ENCODE measurements around the gene ARFIP1.

ARFIP1 gene

DNA sequence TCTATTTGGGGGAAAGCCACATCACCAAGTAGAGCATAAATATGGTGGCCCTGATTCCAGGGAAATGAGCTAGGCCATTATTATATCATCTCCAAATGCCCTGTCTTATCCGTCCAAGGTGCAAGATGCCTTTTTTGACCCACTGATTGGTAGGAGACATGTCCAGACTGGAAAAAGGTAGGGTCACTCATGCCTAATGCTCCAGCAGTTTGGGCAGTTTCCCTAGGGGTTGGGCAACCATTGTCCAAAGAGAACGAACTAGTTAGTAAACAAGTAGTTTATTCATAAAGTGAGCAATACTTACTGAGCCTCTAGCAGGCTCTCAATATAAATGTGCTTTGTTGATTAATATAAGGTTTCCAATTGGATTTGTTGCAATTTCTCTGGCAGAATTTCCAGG, 162.6 kb downstream of the ARFIP1 start:
- FAIRE-seq, result no peak

DNA sequence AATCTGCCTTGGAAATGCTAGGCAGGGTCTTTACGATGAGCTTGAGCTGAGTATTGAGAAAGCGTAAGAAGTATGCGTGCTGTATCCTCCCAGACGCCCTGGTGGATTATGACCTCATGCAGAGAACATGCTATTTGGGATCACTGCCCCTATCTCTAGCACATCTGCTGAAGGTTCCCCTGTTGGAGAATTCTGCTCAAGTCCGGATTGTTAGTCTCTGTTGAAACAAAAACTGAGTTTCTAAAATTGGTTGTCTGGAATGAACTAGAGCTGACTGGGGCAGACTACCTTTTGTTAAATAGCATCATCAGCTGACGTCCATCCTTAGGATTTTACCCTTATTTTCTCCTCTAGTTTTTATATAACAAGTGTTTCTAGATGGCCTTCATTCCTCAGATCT, 163.9 kb downstream of the ARFIP1 start:
- no peak for FAIRE-seq

DNA sequence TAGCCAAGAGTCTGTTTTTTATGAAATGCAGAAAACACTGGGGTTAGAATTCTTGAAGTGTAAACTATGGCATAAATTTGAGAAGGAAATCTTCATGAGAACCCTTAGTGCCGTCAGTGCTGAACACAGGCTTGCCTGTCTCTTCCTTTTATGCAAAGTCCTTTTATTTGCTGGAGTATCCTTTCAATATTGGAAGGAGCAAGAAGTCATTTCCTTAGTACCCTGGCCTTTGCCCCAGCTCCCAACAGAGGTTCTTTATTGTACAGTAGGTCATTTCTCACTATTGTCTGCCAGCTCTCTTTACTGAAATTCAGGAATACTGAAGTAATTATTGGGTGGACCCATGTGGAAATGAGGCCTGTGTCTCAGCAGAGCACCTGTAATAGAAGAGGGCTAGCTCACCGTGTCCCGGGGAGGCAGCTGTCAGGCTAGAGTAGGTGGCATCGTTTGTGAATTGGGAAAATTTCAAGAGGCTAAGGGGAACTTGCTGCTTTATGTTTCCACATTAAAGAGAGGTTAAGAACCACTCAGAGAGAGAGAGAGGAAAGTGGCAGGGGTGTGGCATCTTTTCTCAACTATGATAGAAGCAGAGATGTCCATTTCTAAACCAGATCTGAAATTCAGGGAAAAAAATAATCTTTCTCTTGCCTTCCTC, 165.0 kb downstream of the ARFIP1 start:
- FAIRE-seq, result no peak

DNA sequence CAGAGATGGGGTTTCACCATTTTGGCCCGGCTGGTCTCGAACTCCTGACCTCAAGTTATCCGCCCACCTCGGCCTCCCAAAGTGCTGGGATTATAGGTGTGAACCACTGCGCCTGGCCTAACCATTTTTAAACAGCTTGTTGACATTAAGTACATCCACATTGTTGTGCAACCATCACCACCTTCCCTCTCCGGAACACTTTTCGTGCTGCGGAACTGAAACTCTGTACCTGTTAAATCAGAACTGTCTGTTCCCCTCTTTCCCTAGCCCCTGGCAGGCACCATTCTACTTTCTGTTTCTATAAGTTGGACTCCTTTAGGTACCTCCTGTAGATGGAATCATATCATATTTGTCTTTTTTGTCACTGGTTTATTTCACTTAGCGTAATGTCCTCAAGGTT, 165.9 kb downstream of the ARFIP1 start:
- FAIRE-seq, result no peak

DNA sequence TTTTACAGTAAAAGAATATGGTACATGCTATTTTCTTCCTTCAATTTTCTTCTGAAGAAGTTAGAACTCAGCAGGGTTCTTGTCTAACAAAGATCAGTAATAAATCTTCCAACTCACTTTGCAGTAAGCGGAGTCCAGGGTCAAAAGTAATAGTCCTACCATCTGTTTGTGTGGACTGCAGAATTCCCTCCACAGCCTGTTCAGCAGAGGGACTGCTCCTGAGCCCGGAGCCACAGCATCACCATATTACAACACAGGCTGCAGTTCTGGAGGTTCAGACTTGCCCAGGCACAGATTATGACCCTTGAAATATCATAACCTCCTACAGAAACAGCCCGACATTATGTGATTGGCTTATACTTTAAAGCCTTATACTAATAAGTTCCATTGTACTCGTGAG, 166.7 kb downstream of the ARFIP1 start:
- no peak for FAIRE-seq

DNA sequence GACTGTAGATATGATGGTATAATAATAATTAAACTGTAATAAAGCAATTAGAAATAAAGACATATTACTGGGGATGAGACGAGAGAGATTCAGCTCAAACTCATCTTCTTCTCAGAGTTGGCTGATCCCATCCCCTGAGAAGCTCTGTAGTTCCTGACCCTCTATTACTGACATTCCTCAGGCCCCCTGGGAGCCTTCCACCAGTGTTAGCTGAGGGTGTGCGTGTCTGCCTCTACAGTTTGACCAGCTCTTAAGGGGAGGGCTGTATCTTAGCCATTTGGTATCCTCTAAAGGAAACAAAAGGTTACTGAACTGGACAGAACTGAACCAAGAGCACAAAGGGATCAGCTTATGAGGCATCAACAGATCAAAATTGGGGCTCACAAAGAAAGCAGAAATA, 167.6 kb downstream of the ARFIP1 start:
- no peak for FAIRE-seq

DNA sequence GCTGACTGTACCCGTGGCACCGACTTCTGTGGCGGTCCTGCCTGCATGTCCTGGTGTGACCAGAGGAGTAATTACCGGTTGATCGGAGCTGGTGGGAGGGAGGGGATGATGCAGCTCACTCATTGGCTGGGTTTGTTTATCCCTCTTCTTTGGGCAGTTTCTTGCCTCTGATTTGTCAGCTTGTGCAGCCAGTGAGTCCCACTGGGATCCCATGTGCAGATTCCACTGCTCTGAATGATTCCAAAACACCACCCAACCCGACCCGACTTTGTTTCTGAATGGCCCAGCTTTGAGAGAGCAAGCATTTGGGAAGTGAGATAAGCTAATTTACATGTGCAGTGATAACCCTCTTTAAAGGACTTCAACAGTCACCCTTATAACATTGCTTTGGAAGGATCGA, 170.2 kb downstream of the ARFIP1 start:
- no peak for FAIRE-seq

DNA sequence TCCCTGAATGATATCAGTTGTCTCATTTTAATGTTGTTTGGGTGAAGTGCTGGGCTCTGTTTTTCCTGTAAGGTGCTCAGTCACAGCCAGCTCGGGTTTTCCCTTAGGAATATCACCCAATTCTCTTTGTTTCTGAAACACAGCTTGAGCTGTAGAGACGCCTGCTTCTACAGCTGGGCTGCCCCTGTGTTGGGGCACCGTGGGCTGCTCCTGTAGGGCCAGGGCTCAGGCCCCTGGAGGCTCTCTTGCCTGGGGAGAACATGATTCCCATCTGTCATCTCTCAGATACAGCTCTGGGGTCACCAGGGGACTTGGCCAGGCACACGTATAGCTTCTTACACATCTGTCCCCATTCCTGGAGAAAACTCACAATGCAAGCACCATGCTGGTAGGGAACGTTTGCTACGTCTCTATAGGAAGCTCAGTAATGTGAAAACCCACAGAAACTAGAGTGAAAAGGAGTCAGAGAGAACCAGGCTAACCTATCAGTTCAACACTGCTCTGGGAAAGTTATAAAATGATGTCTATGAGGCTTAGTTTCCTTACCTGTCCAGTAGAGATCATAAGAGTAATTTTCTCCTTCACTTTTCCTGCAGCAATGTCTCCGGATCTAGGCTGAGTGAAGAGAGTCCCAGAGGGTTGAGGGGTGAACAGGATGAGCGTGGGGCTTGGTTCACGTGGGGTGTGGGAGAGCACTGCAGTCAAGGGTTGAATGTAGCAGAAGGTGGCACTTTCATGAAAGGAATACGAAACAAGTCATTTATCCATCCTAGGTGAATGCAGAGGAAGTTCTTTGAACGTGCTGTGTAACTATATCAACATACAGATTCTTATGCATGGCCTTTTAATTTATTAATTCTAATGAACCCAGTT, 170.9 kb downstream of the ARFIP1 start:
- FAIRE-seq, result no peak

DNA sequence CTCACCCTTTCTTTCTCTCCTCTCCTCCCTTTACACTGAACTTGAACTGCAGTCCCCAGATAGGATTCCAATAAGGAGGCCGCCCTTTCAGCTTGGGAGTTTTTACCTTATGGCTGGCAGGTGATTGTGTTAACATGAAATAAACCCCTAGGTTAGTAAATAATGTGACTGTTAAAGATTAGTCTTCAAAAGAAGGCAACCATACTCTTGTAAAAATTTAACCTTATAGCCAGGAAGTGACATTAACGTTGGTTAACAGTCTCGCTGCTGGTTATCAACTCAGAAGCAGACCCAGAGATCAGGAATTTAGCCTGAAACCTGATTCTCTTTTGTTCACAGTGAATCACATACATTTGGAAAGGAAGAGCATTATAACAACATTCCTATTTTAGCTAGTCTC, 171.6 kb downstream of the ARFIP1 start:
- FAIRE-seq, result no peak

DNA sequence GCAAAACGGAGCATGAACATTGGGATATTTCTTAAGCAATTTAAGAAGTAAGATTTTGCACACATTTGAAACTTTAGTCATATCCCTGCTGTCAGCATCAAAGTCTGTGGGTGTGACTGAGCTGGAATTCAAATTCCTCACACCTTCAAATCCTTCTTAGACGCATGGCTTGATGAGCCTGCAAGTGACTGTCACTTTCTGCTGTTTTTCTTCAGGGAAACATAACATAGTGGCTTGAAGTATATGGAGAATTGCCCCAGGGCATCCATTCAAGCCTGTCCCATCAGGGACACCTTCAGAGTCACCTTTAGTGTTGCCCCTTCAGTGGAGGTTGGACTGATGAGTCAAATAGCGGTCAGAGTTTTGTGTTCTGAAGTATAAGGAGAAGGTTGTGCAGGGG, 173.8 kb downstream of the ARFIP1 start:
- no peak for FAIRE-seq

DNA sequence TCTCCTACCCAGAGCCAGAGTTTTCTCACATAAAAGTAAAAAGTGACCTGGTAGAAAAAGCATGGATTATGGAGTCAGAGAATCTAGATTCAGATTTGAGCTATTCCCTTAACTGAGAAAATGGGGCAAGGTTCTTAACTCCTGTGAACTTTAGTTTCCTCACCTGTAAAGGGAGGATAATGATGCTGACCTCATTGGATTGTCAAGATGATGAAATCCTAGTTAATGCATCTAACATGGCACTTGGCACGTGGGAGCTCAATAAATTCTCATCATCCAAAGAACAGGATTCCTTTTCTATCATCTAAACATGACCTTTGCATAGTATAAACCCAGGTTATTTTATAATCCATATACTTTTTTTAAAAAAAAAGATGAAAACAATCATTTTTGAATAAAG, 175.0 kb downstream of the ARFIP1 start:
- no peak for FAIRE-seq

DNA sequence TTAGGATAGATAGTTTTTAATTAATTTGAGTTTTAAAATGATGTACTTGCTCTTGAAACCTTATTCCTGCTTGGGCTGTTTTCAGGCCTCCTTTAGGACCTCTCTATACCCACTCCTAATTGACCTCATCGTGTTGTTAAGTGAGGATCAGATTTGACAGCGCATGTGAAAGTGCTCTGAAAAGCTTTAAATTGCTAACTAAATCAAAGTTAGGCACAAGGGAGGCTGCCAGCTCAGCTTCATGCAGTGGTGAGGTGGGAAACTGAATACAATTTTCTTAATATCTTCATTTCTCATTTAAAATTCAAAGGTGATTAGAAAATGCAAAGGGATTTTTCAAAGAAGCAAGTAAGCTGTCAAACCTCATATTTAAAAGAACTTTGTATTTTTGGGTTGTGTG, 176.4 kb downstream of the ARFIP1 start:
- no peak for FAIRE-seq

DNA sequence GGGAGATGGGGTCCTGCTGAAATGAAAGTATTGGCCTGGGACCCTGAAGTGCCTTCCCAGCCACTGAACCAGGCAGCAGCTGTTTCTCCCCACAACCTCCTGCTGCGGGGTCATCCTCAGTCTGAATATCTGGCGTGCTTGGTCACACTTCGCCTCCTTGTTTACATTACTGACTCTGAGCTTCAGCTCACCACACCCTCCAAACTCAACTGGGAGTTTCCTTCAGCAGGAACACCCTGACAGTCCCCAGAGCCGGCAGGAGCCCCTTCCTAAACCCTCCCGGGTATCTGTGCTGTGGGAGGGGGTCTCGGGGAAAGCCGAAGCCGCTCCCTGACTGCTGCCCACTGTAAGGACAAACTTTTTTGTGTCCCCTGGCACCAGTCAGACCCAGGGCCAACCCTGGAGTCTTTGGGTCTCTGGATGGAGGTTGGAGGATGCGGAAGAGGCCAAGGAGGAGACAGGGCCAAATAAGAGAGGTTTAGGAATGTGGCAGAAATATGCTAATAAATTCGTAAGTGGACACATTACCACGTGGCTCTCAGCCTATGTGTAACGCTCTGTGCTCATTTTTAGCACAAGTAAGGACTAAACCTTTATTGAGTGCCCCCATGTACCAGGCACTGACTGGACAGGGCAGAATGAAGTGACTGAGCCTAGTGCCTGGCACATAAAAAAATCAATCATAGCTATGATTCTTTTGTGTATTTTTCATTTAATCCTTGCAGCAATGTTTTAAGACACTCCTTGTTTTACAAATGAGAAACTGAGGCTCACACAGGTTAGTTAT, 177.1 kb downstream of the ARFIP1 start:
- FAIRE-seq, result no peak

DNA sequence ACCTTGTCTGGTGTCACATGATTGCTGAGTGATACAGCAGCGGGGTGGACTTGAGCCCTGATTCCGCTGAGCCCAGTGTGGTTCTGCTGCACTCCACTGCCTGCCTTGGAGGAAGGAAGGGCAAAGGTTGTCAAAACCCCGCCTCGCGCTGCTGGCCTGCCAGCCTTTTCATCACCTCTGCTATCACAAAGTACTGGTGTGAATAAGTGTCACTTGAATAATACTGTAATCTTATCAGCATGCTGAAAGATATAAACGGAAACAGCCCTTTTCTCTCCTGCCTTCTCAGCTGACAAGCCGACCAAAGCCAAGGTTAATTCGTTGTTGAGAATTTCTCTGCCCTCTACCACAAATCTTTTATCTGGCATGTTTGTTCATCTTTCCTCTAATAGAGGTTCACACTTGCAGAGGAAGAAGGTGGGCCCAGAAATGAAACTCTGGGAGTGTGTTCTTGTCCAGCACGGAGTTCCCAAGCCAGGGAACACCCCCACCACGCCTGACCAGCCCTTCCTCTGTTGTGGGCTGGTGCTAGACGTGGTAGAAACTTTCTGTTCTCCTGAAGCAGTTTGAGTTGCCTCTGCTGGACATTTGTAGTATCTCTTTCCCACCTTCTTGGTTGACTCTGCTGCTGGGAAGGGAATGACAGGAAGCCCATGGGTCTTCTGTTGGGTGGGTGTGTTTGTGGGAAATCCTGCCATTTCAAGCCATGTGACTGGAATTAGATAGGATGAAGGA, 177.8 kb downstream of the ARFIP1 start:
- no peak for FAIRE-seq

DNA sequence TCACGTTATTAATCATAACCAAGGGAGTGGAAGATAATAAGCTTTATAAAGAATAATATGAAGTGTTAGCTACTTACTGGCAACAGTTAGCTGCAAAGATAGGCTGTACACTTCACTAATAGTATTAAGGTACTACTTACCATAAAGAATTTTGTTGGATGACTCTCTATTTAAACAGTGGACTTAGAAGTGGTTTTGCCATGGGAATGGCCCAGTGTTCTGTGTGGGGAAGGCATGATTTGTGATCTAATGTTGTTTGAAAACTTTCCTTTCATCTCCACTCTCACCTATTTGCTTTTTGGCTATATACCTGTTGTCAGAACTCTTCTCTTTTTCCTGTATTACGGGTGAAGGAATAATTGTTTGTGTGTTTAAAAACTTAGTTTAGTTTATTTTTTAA, 179.3 kb downstream of the ARFIP1 start:
- no peak for FAIRE-seq

DNA sequence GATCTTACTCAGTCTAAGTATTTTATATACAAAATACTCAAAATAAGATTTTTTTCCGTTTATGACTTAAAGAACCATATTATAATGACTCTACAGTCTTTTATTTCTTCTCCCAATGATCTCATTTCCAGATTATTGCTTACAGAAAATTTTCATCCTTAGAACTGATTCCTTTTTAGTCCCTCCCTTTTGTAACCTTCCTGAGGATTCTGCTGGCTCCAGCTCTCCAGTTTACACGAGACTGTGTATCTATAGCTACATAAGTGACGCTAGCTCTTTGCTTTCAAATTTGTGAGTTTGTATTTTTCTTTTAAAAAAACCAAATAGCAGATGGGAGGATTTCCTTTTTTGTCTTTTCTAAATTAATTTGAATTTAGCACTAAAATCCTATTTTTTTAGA, 180.3 kb downstream of the ARFIP1 start:
- FAIRE-seq, result no peak

DNA sequence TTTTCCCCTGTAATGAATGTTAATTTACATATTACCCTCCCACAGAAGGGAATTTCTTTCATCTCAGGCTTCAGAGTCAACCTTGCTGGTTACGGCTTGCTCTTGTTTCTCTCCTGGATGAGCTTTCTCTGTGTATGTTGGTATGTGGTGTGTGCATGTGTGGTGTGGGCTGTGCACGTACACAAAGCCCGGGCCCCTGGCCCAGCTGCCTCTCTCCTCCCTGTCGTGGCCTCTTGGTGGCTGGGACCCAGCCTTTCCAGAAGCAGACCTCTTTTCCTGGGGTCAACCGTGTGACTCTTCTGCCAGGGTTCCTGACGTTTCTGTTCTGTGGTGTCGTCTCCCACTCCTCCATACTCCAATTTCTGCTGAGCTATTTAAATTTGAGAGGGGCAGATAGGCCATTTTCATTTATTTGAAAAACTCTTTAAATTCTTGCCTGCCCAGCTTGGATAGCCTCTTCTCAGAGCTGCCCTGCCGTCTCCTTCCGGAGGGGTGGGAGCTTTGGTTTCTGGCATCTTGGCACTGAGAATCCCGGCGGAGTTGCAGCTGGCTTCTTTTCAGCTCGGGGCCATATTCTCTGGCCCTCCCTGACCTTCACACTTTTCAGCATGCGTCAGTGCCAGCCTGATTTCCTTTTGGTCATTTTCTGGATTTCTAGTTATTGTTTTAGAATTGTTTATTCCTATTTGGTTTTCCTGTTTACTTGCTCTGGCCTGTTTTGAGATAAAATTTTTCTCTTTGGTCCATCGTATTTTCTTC, 181.4 kb downstream of the ARFIP1 start:
- FAIRE-seq, result no peak

DNA sequence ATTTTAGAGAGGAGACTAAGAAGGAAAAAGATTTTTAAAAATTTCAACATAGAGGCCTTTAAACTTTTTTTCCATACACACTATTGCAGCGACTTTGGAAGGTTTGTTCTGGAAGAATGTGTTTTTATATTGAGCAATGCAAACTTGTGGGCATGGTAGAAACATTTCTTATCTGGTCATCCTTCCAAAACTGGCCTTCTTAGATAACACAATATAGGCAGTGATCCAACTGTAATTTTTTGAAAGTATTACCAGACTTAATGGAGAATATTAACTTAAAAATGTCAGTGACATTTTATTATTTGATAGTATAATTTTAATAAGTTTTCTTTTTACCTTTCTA, 182.0 kb downstream of the ARFIP1 start:
- no peak for FAIRE-seq

All from G401.6 (cell line).